ENCODE measurements around the gene CGNL1.
A peak's percentile ranks its signal among the peaks of the same experiment; 100 is the strongest.

The CGNL1 gene

GRCh38 chr15:57554063-57554811, 177.9 kb downstream of the CGNL1 start:
- FAIRE-seq: no peak

- no peak for FAIRE-seq
Measured at GRCh38 chr15:57554812-57555179, 178.5 kb downstream of the CGNL1 start.

- FAIRE-seq: no peak
Measured at GRCh38 chr15:57555270-57555669, 179.0 kb downstream of the CGNL1 start.

GRCh38 chr15:57556040-57556439, 179.7 kb downstream of the CGNL1 start:
- FAIRE-seq: no peak

- no peak for FAIRE-seq
Measured at GRCh38 chr15:57557267-57557666, 181.0 kb downstream of the CGNL1 start.

GRCh38 chr15:57557810-57558209, 181.5 kb downstream of the CGNL1 start:
- no peak for FAIRE-seq

GRCh38 chr15:57559875-57560274, 183.6 kb downstream of the CGNL1 start:
- no peak for FAIRE-seq

- FAIRE-seq: peak; percentile 73
Measured at GRCh38 chr15:57561041-57561711, 184.9 kb downstream of the CGNL1 start.

- no peak for FAIRE-seq
Measured at GRCh38 chr15:57562196-57562769, 186.0 kb downstream of the CGNL1 start.

GRCh38 chr15:57563416-57563815, 187.1 kb downstream of the CGNL1 start:
- no peak for FAIRE-seq

GRCh38 chr15:57565311-57565710, 189.0 kb downstream of the CGNL1 start:
- FAIRE-seq: no peak

- FAIRE-seq: no peak
Measured at GRCh38 chr15:57566834-57567233, 190.5 kb downstream of the CGNL1 start.

- no peak for FAIRE-seq
Measured at GRCh38 chr15:57567891-57568290, 191.6 kb downstream of the CGNL1 start.

GRCh38 chr15:57568299-57568698, 192.0 kb downstream of the CGNL1 start:
- FAIRE-seq: no peak

GRCh38 chr15:57570340-57570739, 194.0 kb downstream of the CGNL1 start:
- no peak for FAIRE-seq

GRCh38 chr15:57570994-57571393, 194.7 kb downstream of the CGNL1 start:
- no peak for FAIRE-seq

GRCh38 chr15:57571725-57572124, 195.4 kb downstream of the CGNL1 start:
- FAIRE-seq: no peak

- FAIRE-seq: no peak
Measured at GRCh38 chr15:57572468-57572867, 196.2 kb downstream of the CGNL1 start.

GRCh38 chr15:57573151-57573550, 196.8 kb downstream of the CGNL1 start:
- no peak for FAIRE-seq

- FAIRE-seq: no peak
Measured at GRCh38 chr15:57575363-57575762, 199.1 kb downstream of the CGNL1 start.

GRCh38 chr15:57578288-57578900, 202.1 kb downstream of the CGNL1 start:
- no peak for FAIRE-seq

GRCh38 chr15:57580428-57580827, 204.1 kb downstream of the CGNL1 start:
- FAIRE-seq: no peak

GRCh38 chr15:57580866-57581265, 204.6 kb downstream of the CGNL1 start:
- no peak for FAIRE-seq

- no peak for FAIRE-seq
Measured at GRCh38 chr15:57582090-57582489, 205.8 kb downstream of the CGNL1 start.
